Lung (tissue), 12 donors: Measurements from ENCODE around the gene DUSP7. TPM values are rescaled to one million over a fixed set of nuclear protein-coding genes. Genes with fewer than 3 reads are reported as not detected.

ENCODE experiments used
- ATAC-seq: fragments of 200-7000 bp; cut with Tn5 transposase; one replicate; pipeline ENCODE4 v1.9.1; 2020; ENCODE audit warnings: moderate number of reproducible peaks; ENCODE audit not compliant: insufficient read depth, low FRiP score
- DNase-seq, 3 donors: peaks; one replicate each; pipeline ENCODE4 v3.0.0-alpha.2; 2013 to 2017
- H3K27ac ChIP-seq, 2 donors: one replicate each; pipeline ENCODE4 v1.5.1; 2013; ENCODE audit warnings: mild to moderate bottlenecking in 2 of 2, moderate library complexity in 2 of 2, control low read depth in 1 of 2, inconsistent platforms in 1 of 2, low read depth in 1 of 2, low read length in 1 of 2
- H3K27me3 ChIP-seq, 3 donors: one replicate each; pipeline ENCODE4 v1.5.1; 2013; ENCODE audit warnings: low read length in 2 of 3; ENCODE audit not compliant: control insufficient read depth in 3 of 3, insufficient read depth in 3 of 3
- H3K36me3 ChIP-seq, 4 donors: one replicate each; pipeline ENCODE4 v1.5.1; 2013; ENCODE audit warnings: low read length in 4 of 4, mild to moderate bottlenecking in 1 of 4, moderate library complexity in 1 of 4; ENCODE audit not compliant: control insufficient read depth in 4 of 4, insufficient read depth in 4 of 4
- H3K4me1 ChIP-seq, 5 donors: one replicate each; pipeline ENCODE4 v1.5.1; 2013; ENCODE audit warnings: low read length in 5 of 5, mild to moderate bottlenecking in 2 of 5, moderate library complexity in 1 of 5; ENCODE audit not compliant: control insufficient read depth in 5 of 5, insufficient read depth in 5 of 5
- H3K4me3 ChIP-seq: one replicate; pipeline ENCODE4 v1.5.1; 2013; ENCODE audit warnings: mild to moderate bottlenecking, control low read depth, moderate library complexity
- H3K9ac ChIP-seq, 2 donors: one replicate each; pipeline ENCODE4 v1.5.1; 2013; ENCODE audit warnings: low read length in 2 of 2, control low read depth in 1 of 2; ENCODE audit not compliant: insufficient read depth in 1 of 2
- H3K9me3 ChIP-seq, 4 donors: one replicate each; pipeline ENCODE4 v1.5.1; 2013; ENCODE audit warnings: low read length in 3 of 4, mild to moderate bottlenecking in 1 of 4, moderate library complexity in 1 of 4; ENCODE audit not compliant: control insufficient read depth in 4 of 4, insufficient read depth in 3 of 4
- WGBS, 2 donors: extraction: QIAGEN DNeasy Blood & Tissue Kit; methylation state at CpG; one replicate each; pipeline ENCODE4 v1.1.7; 2013; 5-methylcytosine and 5-hydroxymethylcytosine counted together
- polyA plus RNA-seq, 2 donors: library from polyadenylated mRNA; stranded (reverse); fragments of 200-250 nt; gene quantifications; one replicate each; pipeline ENCODE4 v1.2.1, GENCODE V29; 2013
- total RNA-seq, 2 donors: library from RNA; depleted of rRNA in 1 of 2; stranded (reverse); fragments of >200 nt in 1 of 2; gene quantifications; one replicate each; pipeline ENCODE4 v1.2.1, GENCODE V29; 2014 to 2021
- TF ChIP-seq, protein P1 (sequence below): IDR thresholded peaks from 2 replicates; pipeline ENCODE4 v1.5.1; 2012; ENCODE audit warnings: mild to moderate bottlenecking; ENCODE audit errors: control extremely low read depth, extremely low read depth
- donor health status: control.
- donor health status: control.
- donor health status: Bipolar disorder and iron deficiency.
- donor health status: healthy.
- donor health status: DM: yes; HTN: yes; CAD: no.

Gene DUSP7
- total and polyA plus RNA-seq, 4 donors = 10.2 to 36.2 (median 20.9) TPM

DNA sequence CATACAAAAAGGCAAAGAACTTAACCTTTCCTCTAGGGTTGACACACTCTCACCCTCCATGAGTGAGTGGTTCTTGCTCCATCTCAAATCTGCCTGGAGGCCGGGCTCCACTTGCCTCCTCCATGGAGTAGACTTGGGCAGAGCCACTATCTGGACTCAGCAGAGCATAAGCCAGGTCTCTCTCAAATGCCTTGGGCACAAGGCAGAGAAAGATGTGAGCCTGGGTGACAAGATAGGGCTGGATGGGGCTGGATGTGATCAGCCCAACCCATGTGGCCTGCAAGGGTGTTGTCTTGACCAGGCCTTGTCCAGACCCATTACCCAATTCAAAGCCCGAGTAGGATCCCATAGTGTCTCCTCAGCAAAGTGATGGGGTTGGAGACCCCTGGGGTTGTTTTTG lies 56.5 kb downstream of the DUSP7 start:
- 84 to 97% methylated on average over 2 of the region's 2 CpGs for WGBS, 2 donors
- peaks cover 2 to 10% (median 5%) of the 10 kb centered on the region in 5 donors for H3K4me1 ChIP-seq
- H3K27me3 ChIP-seq = peaks cover 0 to 2% (median 0%) of the 10 kb centered on the region in 3 donors
- TF ChIP-seq, protein P1, sequence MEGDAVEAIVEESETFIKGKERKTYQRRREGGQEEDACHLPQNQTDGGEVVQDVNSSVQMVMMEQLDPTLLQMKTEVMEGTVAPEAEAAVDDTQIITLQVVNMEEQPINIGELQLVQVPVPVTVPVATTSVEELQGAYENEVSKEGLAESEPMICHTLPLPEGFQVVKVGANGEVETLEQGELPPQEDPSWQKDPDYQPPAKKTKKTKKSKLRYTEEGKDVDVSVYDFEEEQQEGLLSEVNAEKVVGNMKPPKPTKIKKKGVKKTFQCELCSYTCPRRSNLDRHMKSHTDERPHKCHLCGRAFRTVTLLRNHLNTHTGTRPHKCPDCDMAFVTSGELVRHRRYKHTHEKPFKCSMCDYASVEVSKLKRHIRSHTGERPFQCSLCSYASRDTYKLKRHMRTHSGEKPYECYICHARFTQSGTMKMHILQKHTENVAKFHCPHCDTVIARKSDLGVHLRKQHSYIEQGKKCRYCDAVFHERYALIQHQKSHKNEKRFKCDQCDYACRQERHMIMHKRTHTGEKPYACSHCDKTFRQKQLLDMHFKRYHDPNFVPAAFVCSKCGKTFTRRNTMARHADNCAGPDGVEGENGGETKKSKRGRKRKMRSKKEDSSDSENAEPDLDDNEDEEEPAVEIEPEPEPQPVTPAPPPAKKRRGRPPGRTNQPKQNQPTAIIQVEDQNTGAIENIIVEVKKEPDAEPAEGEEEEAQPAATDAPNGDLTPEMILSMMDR = no peak
- no peak overlapping the region for H3K4me3 ChIP-seq
- H3K27ac ChIP-seq = no peak overlapping the region
- H3K9ac ChIP-seq = no peak overlapping the region
- H3K9me3 ChIP-seq = peaks cover 0 to 2% (median 0%) of the 10 kb centered on the region in 4 donors
- ATAC-seq (no peak), DNase-seq (no peak)
- H3K36me3 ChIP-seq = peaks cover 0 to 6% (median 3%) of the 10 kb centered on the region in 4 donors

Other genes starting within 250 kb of the DUSP7 start
- not detected for gene IQCF2, start 195.0 kb downstream of the DUSP7 start, total RNA-seq
- gene IQCF2, start 195.0 kb downstream of the DUSP7 start, polyA plus RNA-seq = not detected
- gene IQCF5, start 181.0 kb downstream of the DUSP7 start, total RNA-seq = not detected
- gene IQCF5, start 181.0 kb downstream of the DUSP7 start, polyA plus RNA-seq = not detected
- not detected for gene IQCF1, start 153.2 kb downstream of the DUSP7 start, total RNA-seq
- not detected for gene IQCF1, start 153.2 kb downstream of the DUSP7 start, polyA plus RNA-seq
- 10 to 100 TPM in 1 of 2 donors, 1 to 10 TPM in 1; 8.2 to 28.1 TPM for gene RRP9, start 114.7 kb downstream of the DUSP7 start, total RNA-seq
- gene RRP9, start 114.7 kb downstream of the DUSP7 start, polyA plus RNA-seq = 10 to 100 TPM; 38.8 to 47.6 TPM
- 10 to 100 TPM; 24.8 to 36.7 TPM for gene PARP3, start 114.2 kb downstream of the DUSP7 start, total RNA-seq
- 10 to 100 TPM; 15.3 to 17.3 TPM for gene PARP3, start 114.2 kb downstream of the DUSP7 start, polyA plus RNA-seq
- under 1 TPM in 1 of 2 donors, not detected in 1; 0.15 TPM for gene GPR62, start 101.2 kb downstream of the DUSP7 start, total RNA-seq
- under 1 TPM in 1 of 2 donors, not detected in 1; 0.05 TPM for gene GPR62, start 101.2 kb downstream of the DUSP7 start, polyA plus RNA-seq
- gene PCBP4, start 89.1 kb downstream of the DUSP7 start, total RNA-seq = 10 to 100 TPM; 17.4 to 37.7 TPM
- 10 to 100 TPM; 19.5 to 44.3 TPM for gene PCBP4, start 89.1 kb downstream of the DUSP7 start, polyA plus RNA-seq
- 10 to 100 TPM; 26.3 to 44.9 TPM for gene ABHD14B, start 82.5 kb downstream of the DUSP7 start, total RNA-seq
- 10 to 100 TPM; 37.5 to 88.1 TPM for gene ABHD14B, start 82.5 kb downstream of the DUSP7 start, polyA plus RNA-seq
- 10 to 100 TPM in 1 of 2 donors, 1 to 10 TPM in 1; 7.2 to 24.5 TPM for gene ABHD14A, start 81.5 kb downstream of the DUSP7 start, total RNA-seq
- 10 to 100 TPM; 19.1 to 62.8 TPM for gene ABHD14A, start 81.5 kb downstream of the DUSP7 start, polyA plus RNA-seq
- gene ACY1, start 73.0 kb downstream of the DUSP7 start, total RNA-seq = 10 to 100 TPM; 19.6 to 52.6 TPM
- 10 to 100 TPM; 31.7 to 46.2 TPM for gene ACY1, start 73.0 kb downstream of the DUSP7 start, polyA plus RNA-seq
- 100 to 1,000 TPM; 711 to 912 TPM for gene RPL29, start 60.7 kb downstream of the DUSP7 start, total RNA-seq
- 1,000 to 10,000 TPM; 1,556 to 2,402 TPM for gene RPL29, start 60.7 kb downstream of the DUSP7 start, polyA plus RNA-seq
- 1 to 10 TPM; 3.9 to 5.4 TPM for gene POC1A, start 97.9 kb upstream of the DUSP7 start, total RNA-seq
- gene POC1A, start 97.9 kb upstream of the DUSP7 start, polyA plus RNA-seq = 1 to 10 TPM; 2.3 to 4.1 TPM
- 10 to 100 TPM; 38.7 to 85.1 TPM for gene ALAS1, start 141.6 kb upstream of the DUSP7 start, total RNA-seq
- 10 to 100 TPM; 56.8 to 57.6 TPM for gene ALAS1, start 141.6 kb upstream of the DUSP7 start, polyA plus RNA-seq
- gene TLR9, start 169.1 kb upstream of the DUSP7 start, total RNA-seq = 1 to 10 TPM in 1 of 2 donors, under 1 TPM in 1; 0.20 to 1.1 TPM
- under 1 TPM; 0.37 TPM for gene TLR9, start 169.1 kb upstream of the DUSP7 start, polyA plus RNA-seq
- 10 to 100 TPM; 25.7 to 90.3 TPM for gene TWF2, start 182.6 kb upstream of the DUSP7 start, total RNA-seq
- gene TWF2, start 182.6 kb upstream of the DUSP7 start, polyA plus RNA-seq = 100 to 1,000 TPM in 1 of 2 donors, 10 to 100 TPM in 1; 31.1 to 104 TPM
- 10 to 100 TPM; 18.2 to 45.0 TPM for gene PPM1M, start 189.2 kb upstream of the DUSP7 start, total RNA-seq
- 10 to 100 TPM; 25.0 to 53.6 TPM for gene PPM1M, start 189.2 kb upstream of the DUSP7 start, polyA plus RNA-seq
- gene WDR82, start 222.1 kb upstream of the DUSP7 start, total RNA-seq = 10 to 100 TPM; 61.0 to 72.8 TPM
- 10 to 100 TPM; 19.4 to 41.2 TPM for gene WDR82, start 222.1 kb upstream of the DUSP7 start, polyA plus RNA-seq
- gene GLYCTK, start 231.3 kb upstream of the DUSP7 start, total RNA-seq = 10 to 100 TPM in 1 of 2 donors, 1 to 10 TPM in 1; 8.7 to 22.3 TPM
- 10 to 100 TPM; 12.4 to 14.0 TPM for gene GLYCTK, start 231.3 kb upstream of the DUSP7 start, polyA plus RNA-seq